HK-2 (cell line): ENCODE data around the gene SLC24A4.
A peak's percentile ranks its signal among the peaks of the same experiment; 100 is the strongest.

Experiments used
- DNase-seq: peaks from one replicate; pipeline ENCODE4 v3.0.0-alpha.2; 2018; ENCODE audit not compliant: unreplicated experiment

The SLC24A4 gene

DNA sequence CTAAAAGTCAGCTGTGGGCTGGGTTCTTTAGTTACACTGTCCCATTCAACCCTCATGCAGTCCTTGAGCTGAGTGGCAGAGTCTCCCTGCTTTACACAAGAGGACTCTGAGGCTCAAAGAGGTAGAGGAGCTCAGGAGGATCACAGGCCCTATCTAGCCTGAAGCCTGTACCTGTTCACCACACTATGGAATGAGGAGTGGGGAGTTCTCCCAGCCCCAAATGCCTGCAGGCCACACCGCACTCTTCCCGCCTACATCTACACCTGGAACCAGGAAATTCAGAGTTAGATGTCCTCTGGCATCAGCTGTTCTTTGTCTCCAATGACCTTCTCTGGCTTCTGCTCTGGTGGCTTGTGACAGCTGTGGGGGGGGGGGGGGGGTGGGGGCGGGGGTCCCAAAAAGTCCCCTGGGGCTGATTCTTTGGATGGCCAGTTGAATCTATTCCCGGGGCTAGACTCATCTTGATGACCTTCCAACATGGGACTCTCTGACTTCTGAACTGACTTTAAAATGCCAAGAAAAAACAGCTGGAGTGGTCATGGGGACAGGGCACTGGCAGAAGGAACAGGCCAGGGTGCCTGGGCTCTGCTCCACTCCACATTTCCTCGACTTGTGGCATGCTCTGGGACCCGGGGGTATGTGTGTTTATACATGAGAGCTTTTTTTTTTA is 221.2 kb downstream of the SLC24A4 start:
- no peak for DNase-seq

DNA sequence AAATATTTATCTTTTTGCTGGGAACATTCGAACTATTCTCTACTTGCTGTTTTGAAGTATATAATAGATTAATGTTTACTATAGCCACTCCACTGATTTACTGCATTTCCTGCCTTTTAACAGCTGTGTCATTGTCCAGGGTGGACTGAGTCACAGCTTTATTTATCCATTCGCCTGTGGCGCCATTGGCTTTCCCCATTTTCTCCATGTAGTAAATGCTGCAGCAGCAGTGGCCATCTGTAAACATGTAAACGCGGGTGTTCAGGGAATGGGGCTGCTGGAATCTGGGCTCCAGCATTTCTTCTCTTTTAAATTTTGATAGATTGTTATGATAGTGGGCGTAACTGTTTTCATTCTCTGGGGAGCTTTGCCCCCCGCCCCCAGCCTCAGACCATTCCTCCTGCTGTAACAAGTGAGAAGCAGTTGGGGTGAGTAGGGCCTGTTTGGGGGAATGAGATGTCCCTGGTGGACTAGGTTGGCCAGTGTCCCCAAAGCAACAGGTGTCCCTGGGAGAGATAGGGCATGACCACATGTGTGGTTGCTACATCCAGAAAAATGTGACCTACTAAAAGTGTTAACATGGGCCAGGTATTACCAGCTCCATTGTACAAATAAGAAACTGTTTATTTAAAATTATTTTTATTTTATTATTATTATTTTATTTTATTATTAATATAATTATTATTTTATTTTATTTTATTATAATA is 223.5 kb downstream of the SLC24A4 start:
- DNase-seq: peak; percentile 21

DNA sequence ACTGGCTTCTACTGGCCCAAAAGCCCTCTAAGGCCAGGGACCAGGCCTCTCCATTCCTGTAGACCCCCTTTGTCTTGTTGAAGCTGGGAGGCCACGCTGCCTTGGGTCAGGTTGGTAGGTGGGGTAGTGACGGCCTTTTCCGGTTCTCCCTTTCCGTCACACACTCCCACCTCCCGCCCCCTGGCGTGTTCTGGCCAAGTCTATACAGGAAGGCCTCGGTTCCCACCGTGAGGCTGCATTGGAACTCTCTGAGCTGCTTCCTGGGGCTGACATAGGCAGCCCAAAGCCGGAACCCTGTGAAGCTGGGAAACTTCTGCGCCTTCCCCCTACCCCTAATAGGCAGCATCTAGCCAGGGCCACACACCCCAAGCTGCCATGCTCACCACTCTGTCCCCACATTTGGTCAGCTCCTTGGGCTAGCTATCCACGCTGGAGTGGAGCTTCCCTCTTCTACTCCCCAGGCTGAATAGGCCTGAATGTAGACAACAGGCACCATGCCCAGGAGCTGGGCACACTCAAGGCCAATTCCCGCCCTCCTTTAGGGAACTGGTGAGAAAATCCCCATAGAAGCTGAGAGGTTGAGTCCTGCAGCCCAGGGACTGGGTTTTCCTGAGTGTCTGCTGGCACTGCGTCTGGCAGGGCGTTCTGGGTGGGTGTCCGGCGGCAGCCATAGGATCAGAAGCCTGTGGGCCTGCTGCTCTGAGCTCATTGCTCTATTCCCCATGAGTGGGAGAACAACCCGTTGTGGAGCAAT is 226.3 kb downstream of the SLC24A4 start:
- DNase-seq: no peak

DNA sequence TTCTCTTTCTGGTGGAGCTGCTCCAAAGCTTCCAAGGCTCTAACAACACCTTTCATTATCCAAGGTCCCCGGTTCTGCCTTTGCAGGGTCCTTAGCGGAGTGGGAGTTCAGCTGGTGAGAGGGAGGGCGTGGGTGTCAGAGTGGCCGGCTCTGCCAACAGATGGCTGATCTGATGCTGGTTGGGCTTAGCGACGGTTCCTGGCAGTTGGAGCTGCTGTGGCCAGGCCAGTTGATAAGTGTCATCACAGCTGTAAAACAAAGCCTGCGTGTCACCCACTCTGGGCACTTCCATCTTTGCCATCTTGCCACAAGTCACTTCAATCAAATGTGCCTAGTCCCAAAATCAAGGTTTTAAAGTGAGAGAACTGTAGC is 226.9 kb downstream of the SLC24A4 start:
- DNase-seq: no peak
